Testis (tissue), 3 donors: ENCODE data around the gene EWSR1. TPM values are rescaled to one million over a fixed set of nuclear protein-coding genes. Genes with fewer than 3 reads are reported as not detected.

Experiments
- DNase-seq: peaks from one replicate; pipeline ENCODE4 v3.0.0-alpha.2; 2019
- H3K27ac ChIP-seq, 2 donors: fragments of 200-600 bp; sonication (generic); one replicate each; pipeline ENCODE4 v1.5.1; 2019
- H3K27me3 ChIP-seq: fragments of 200-600 bp; sonication (generic); one replicate; pipeline ENCODE4 v1.5.1; 2019
- H3K36me3 ChIP-seq: fragments of 200-600 bp; sonication (generic); one replicate; pipeline ENCODE4 v1.5.1; 2017; ENCODE audit warnings: low read depth; ENCODE audit errors: missing control alignments
- H3K4me1 ChIP-seq: fragments of 200-600 bp; sonication (generic); one replicate; pipeline ENCODE4 v1.5.1; 2019
- H3K4me3 ChIP-seq, 2 donors: fragments of 200-600 bp; sonication (generic); one replicate each; pipeline ENCODE4 v1.5.1; 2017 to 2019
- H3K9me3 ChIP-seq: fragments of 200-600 bp; sonication (generic); one replicate; pipeline ENCODE4 v1.5.1; 2017
- CTCF ChIP-seq, 3 experiments: fragments of 450-650 bp in 2 of 3; fragments of 200-600 bp in 1 of 3; sonication (generic) in 1 of 3; IDR thresholded peaks; one replicate each; pipeline ENCODE4 v1.5.1; 2016 to 2019; ENCODE audit warnings: antibody characterized with exemption in 3 of 3, mild to moderate bottlenecking in 2 of 3, moderate library complexity in 1 of 3
- POLR2A ChIP-seq: fragments of 450-650 bp; IDR thresholded peaks from one replicate; pipeline ENCODE4 v1.6.1; 2017; ENCODE audit warnings: antibody characterized with exemption, mild to moderate bottlenecking, moderate library complexity
- WGBS, 2 donors: methylation state at CpG; one replicate each; pipeline ENCODE4 v1.1.5; 2018; 5-methylcytosine and 5-hydroxymethylcytosine counted together
- intact Hi-C: fragments of 100-400 bp; cut with DNase I; formaldehyde crosslinking; loops from one replicate; pipeline ENCODE4 v1.15.1; 2023; ENCODE audit warnings: low total_unique reads
- polyA plus RNA-seq: library from polyadenylated mRNA; stranded (reverse); fragments of 350-450 nt; fragmentation: Illumina TruSeq; extraction: RNeasy Lipid Tissue Mini Kit (QIAGEN cat#74804); gene quantifications from one replicate; pipeline ENCODE4 v1.2.3, GENCODE V29; 2014; ENCODE audit warnings: low read depth, low replicate concordance; ENCODE audit not compliant: insufficient read depth
- total RNA-seq, 2 donors: library from RNA; depleted of rRNA; stranded (reverse); fragments of >200 nt; gene quantifications; one replicate each; pipeline ENCODE4 v1.2.3, GENCODE V29; 2016

EWSR1 gene
- total and polyA plus RNA-seq, 3 donors from 2014 or later = 286 to 451 (median 336) TPM

- 92 to 93% methylated on average over 19 to 23 of the region's 23 CpGs for WGBS, 2 donors
- no peak overlapping the region for H3K4me3 ChIP-seq
- no peaks in the 10 kb centered on the region for H3K27me3 ChIP-seq
- no peaks in the 10 kb centered on the region for H3K36me3 ChIP-seq
- no peak for DNase-seq
- H3K27ac ChIP-seq = no peak overlapping the region
- no peaks in the 10 kb centered on the region for H3K4me1 ChIP-seq
- intact Hi-C loops = no loop called here
- no peak for TF ChIP-seq POLR2A
- TF ChIP-seq CTCF (IDR thresholded peaks at IDR 0.05) = no peak
- H3K9me3 ChIP-seq = no peaks in the 10 kb centered on the region
These were observed 71.5 kb downstream of the EWSR1 start for GRCh38 chr22:29339381-29340235.

- DNase-seq = no peak
- Histone ChIP-seq H3K27me3 (no peaks in the 10 kb centered on the region), H3K36me3 (no peaks in the 10 kb centered on the region), H3K9me3 (no peaks in the 10 kb centered on the region), H3K4me3 (no peak overlapping the region), H3K4me1 (no peaks in the 10 kb centered on the region), H3K27ac (no peak overlapping the region)
- WGBS, 2 donors = 98 to 100% methylated on average over 3 to 8 of the region's 8 CpGs
- no peak for TF ChIP-seq POLR2A
- TF ChIP-seq CTCF (IDR thresholded peaks at IDR 0.05) = no peak
- intact Hi-C loops = no loop called here
These were observed 72.5 kb downstream of the EWSR1 start for GRCh38 chr22:29340566-29340965.

- Histone ChIP-seq H3K36me3 (no peaks in the 10 kb centered on the region), H3K27me3 (no peaks in the 10 kb centered on the region), H3K4me3 (no peak overlapping the region), H3K27ac (no peak overlapping the region), H3K9me3 (no peaks in the 10 kb centered on the region), H3K4me1 (no peaks in the 10 kb centered on the region)
- TF ChIP-seq POLR2A (no peak), CTCF (IDR thresholded peaks at IDR 0.05) (no peak)
- intact Hi-C loops = no loop called here
- WGBS, 2 donors = 95 to 96% methylated on average over 4 to 25 of the region's 25 CpGs
- DNase-seq = no peak
These were observed 73.2 kb downstream of the EWSR1 start for GRCh38 chr22:29341056-29341848.

- H3K27me3 ChIP-seq = no peaks in the 10 kb centered on the region
- WGBS, 2 donors = 90 to 100% methylated on average over 2 of the region's 2 CpGs
- no peaks in the 10 kb centered on the region for H3K4me1 ChIP-seq
- H3K9me3 ChIP-seq = no peaks in the 10 kb centered on the region
- H3K27ac ChIP-seq = no peak overlapping the region
- H3K4me3 ChIP-seq = no peak overlapping the region
- intact Hi-C loops = no loop called here
- no peaks in the 10 kb centered on the region for H3K36me3 ChIP-seq
- no peak for DNase-seq
- no peak for TF ChIP-seq CTCF (IDR thresholded peaks at IDR 0.05)
- no peak for TF ChIP-seq POLR2A
These were observed 73.7 kb downstream of the EWSR1 start for GRCh38 chr22:29341849-29342127.
